ENCODE results near the gene NLGN1. TPM values are rescaled to one million over a fixed set of nuclear protein-coding genes. Genes with fewer than 3 reads are reported as not detected.

Gene NLGN1
- total and polyA plus RNA-seq, 9 of the 15 experiments (the other 6 are each of a cell fraction or from before 2014, with no cell fraction given): under 0.01 to 0.01 TPM; not detected in 7

- no peak for TF ChIP-seq ZNF449 (CRISPR knock-in tag; IDR thresholded peaks at IDR 0.05)
Observed at GRCh38 chr3:173706630-173707029, 309.1 kb downstream of the NLGN1 start (continued).

GRCh38 chr3:173708191-173708590 lies 310.6 kb downstream of the NLGN1 start:
- no peaks in the 10 kb centered on the region; the same call in 1 of the 2 replicates for H3K9me3 ChIP-seq (replicated peaks; ENCODE audit: control insufficient read depth, insufficient read depth, low read depth, low read length)
- no peaks in the 10 kb centered on the region for H4K20me1 ChIP-seq (replicated peaks; ENCODE audit: control insufficient read depth, insufficient read depth, low read length)
- H3K79me2 ChIP-seq (ENCODE audit: control insufficient read depth, insufficient read depth, low read length): no peaks in the 10 kb centered on the region
- no peak for FAIRE-seq
- 0% methylated on average over 3 of the region's 3 CpGs for WGBS (ENCODE audit: insufficient coverage, low coverage, missing lambda C conversion rate)
- TF ChIP-seq POLR2AphosphoS5 (IDR thresholded peaks at IDR 0.05; ENCODE audit: control insufficient read depth, insufficient read depth, low read depth, low read length) (no peak), ZBTB8A (IDR thresholded peaks at IDR 0.05; ENCODE audit: partially characterized antibody) (no peak), ZNF639 (CRISPR knock-in tag; conservative IDR thresholded peaks at IDR 0.05 in 1 of 2, IDR thresholded peaks at IDR 0.05 in 1 of 2) (no peak), TEAD2 (tag; IDR thresholded peaks at IDR 0.05) (no peak), AFF1 (IDR thresholded peaks at IDR 0.05; ENCODE audit: low read depth in 1 of 2, partially characterized antibody in 2 of 2) (no peak), TOE1 (IDR thresholded peaks at IDR 0.05; ENCODE audit: borderline replicate concordance) (no peak), TOE1 (CRISPR knock-in tag; IDR thresholded peaks at IDR 0.05; ENCODE audit: borderline replicate concordance, low read depth) (no peak), NR2C1 (IDR thresholded peaks at IDR 0.05) (no peak), NR2C1 (tag; IDR thresholded peaks at IDR 0.05) (no peak), SMARCC2 (IDR thresholded peaks at IDR 0.05; ENCODE audit: low read depth) (no peak), HMBOX1 (IDR thresholded peaks at IDR 0.05) (no peak)
- H3K4me3 ChIP-seq: no peak overlapping the region
- no peak overlapping the region for H3K9ac ChIP-seq (ENCODE audit: insufficient read depth in 1 of 2, low read depth in 2 of 2, low read length in 2 of 2)
- no peak overlapping the region for H2AFZ ChIP-seq (ENCODE audit: low read depth, low read length)
- no peak for DNase-seq (ENCODE audit: extremely low read depth in 1 of 4, low spot score in 3 of 4)
- no peaks in the 10 kb centered on the region for H3K27me3 ChIP-seq (ENCODE audit: control insufficient read depth in 2 of 2, insufficient read depth in 2 of 2, low read length in 2 of 2)
- in situ Hi-C loops (cut with MboI) (no loop called here), intact Hi-C loops (cut with micrococcal nuclease) (no loop called here)
- POLR2A ChIA-PET: no interaction called here
- ATAC-seq: no peak
- no peak overlapping the region for H3K4me2 ChIP-seq (ENCODE audit: insufficient read depth, low read length)
- CTCF ChIA-PET (ENCODE audit: low intra/inter-chr PET ratio): no interaction called here
- H3K9me1 ChIP-seq (ENCODE audit: control insufficient read depth, insufficient read depth, low read length): no peaks in the 10 kb centered on the region
- BruUV-seq (replicated peaks): no TSS peak
- H3K27ac ChIP-seq (ENCODE audit: extremely low read depth, low read depth, low read length): no peak overlapping the region
- no peaks in the 10 kb centered on the region for H3K36me3 ChIP-seq (ENCODE audit: control insufficient read depth, insufficient read depth, low read length)
- no peaks in the 10 kb centered on the region for H3K4me1 ChIP-seq (replicated peaks in 1 of 2; ENCODE audit: control insufficient read depth in 2 of 2, insufficient read depth in 2 of 2, low read length in 2 of 2)
